Hepatocyte (in vitro differentiated cells): ENCODE measurements around the gene KDF1.

ENCODE experiments used
- EZH2 ChIP-seq: fragments of 200-600 bp; sonication (generic); IDR thresholded peaks from 2 replicates; pipeline ENCODE4 v1.6.1; 2016; ENCODE audit warnings: antibody characterized with exemption, mild to moderate bottlenecking, borderline replicate concordance
- EZH2phosphoT487 ChIP-seq: fragments of 200-600 bp; sonication (generic); IDR thresholded peaks from one replicate; pipeline ENCODE4 v1.6.1; 2018; ENCODE audit warnings: antibody characterized with exemption, mild to moderate bottlenecking, low read depth, moderate library complexity; ENCODE audit not compliant: unreplicated experiment, severe bottlenecking
- TF ChIP-seq, protein P1 (sequence below): fragments of 200-600 bp; sonication (generic); IDR thresholded peaks from 2 replicates; pipeline ENCODE4 v1.5.1; 2016; ENCODE audit warnings: antibody characterized with exemption, mild to moderate bottlenecking; ENCODE audit not compliant: poor library complexity

GRCh38 chr1:26945138-26945537, 15.1 kb downstream of the KDF1 start:
- TF ChIP-seq, protein P1, sequence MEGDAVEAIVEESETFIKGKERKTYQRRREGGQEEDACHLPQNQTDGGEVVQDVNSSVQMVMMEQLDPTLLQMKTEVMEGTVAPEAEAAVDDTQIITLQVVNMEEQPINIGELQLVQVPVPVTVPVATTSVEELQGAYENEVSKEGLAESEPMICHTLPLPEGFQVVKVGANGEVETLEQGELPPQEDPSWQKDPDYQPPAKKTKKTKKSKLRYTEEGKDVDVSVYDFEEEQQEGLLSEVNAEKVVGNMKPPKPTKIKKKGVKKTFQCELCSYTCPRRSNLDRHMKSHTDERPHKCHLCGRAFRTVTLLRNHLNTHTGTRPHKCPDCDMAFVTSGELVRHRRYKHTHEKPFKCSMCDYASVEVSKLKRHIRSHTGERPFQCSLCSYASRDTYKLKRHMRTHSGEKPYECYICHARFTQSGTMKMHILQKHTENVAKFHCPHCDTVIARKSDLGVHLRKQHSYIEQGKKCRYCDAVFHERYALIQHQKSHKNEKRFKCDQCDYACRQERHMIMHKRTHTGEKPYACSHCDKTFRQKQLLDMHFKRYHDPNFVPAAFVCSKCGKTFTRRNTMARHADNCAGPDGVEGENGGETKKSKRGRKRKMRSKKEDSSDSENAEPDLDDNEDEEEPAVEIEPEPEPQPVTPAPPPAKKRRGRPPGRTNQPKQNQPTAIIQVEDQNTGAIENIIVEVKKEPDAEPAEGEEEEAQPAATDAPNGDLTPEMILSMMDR, result no peak
- TF ChIP-seq EZH2 (no peak), EZH2phosphoT487 (no peak)
